ENCODE data around the gene PLEKHA6. TPM values are rescaled to one million over a fixed set of nuclear protein-coding genes. Genes with fewer than 3 reads are reported as not detected.
A peak's percentile ranks its signal among the peaks of the same experiment; 100 is the strongest.

PLEKHA6 gene
- total RNA-seq, 2 experiments from 2014 or later = 0.77 to 0.97 TPM

GRCh38 chr1:204258213-204259115 lies 101.3 kb downstream of the PLEKHA6 start:
- POLR2A ChIA-PET = interaction anchor here (0.7 kb wide), 1 partner anchor 105 kb away, joined by 3 read pairs; no protein-coding TSS in a partner anchor
- H3K4me1 Mint-ChIP-seq = no peaks in the 10 kb centered on the region
- peak; percentile 63 for ATAC-seq (ENCODE audit: low read depth)

GRCh38 chr1:204257446-204257845 lies 102.3 kb downstream of the PLEKHA6 start:
- POLR2A ChIA-PET = no interaction called here
- DNase-seq = no peak
- Mint-ChIP-seq H3K27me3 (peaks cover 2% of the 10 kb centered on the region), H3K36me3 (no peaks in the 10 kb centered on the region), H3K4me3 (no peak overlapping the region), H3K27ac (no peak overlapping the region), H3K4me1 (no peaks in the 10 kb centered on the region), H3K9me3 (no peaks in the 10 kb centered on the region)
- no peak for ATAC-seq (ENCODE audit: low read depth)

More at GRCh38 chr1:204258213-204259115, 101.3 kb downstream of the PLEKHA6 start:
- no peaks in the 10 kb centered on the region for H3K9me3 Mint-ChIP-seq
- DNase-seq = peak; percentile 51
- no peak overlapping the region for H3K4me3 Mint-ChIP-seq
- H3K27ac Mint-ChIP-seq = no peak overlapping the region
- no peaks in the 10 kb centered on the region for H3K36me3 Mint-ChIP-seq
- H3K27me3 Mint-ChIP-seq = peaks cover 2% of the 10 kb centered on the region

- ATAC-seq (ENCODE audit: low read depth) = no peak
- peaks cover 2% of the 10 kb centered on the region for H3K27me3 Mint-ChIP-seq
- no peaks in the 10 kb centered on the region for H3K9me3 Mint-ChIP-seq
- H3K36me3 Mint-ChIP-seq = no peaks in the 10 kb centered on the region
- no peaks in the 10 kb centered on the region for H3K4me1 Mint-ChIP-seq
- no peak overlapping the region for H3K27ac Mint-ChIP-seq
- no peak overlapping the region for H3K4me3 Mint-ChIP-seq
- POLR2A ChIA-PET = no interaction called here
- no peak for DNase-seq
Measured at GRCh38 chr1:204256531-204256930, 103.2 kb downstream of the PLEKHA6 start.

GRCh38 chr1:204255966-204256365 lies 103.8 kb downstream of the PLEKHA6 start:
- H3K27me3 Mint-ChIP-seq = peaks cover 2% of the 10 kb centered on the region
- H3K36me3 Mint-ChIP-seq = no peaks in the 10 kb centered on the region
- H3K27ac Mint-ChIP-seq = no peak overlapping the region
- DNase-seq = no peak
- ATAC-seq (ENCODE audit: low read depth) = no peak
- POLR2A ChIA-PET = no interaction called here
- no peak overlapping the region for H3K4me3 Mint-ChIP-seq
- H3K4me1 Mint-ChIP-seq = no peaks in the 10 kb centered on the region
- H3K9me3 Mint-ChIP-seq = no peaks in the 10 kb centered on the region

GRCh38 chr1:204255225-204255624 lies 104.5 kb downstream of the PLEKHA6 start:
- ATAC-seq (ENCODE audit: low read depth) = no peak
- Mint-ChIP-seq H3K4me3 (no peak overlapping the region), H3K4me1 (no peaks in the 10 kb centered on the region), H3K36me3 (no peaks in the 10 kb centered on the region), H3K9me3 (no peaks in the 10 kb centered on the region), H3K27ac (no peak overlapping the region), H3K27me3 (peaks cover 2% of the 10 kb centered on the region)
- no peak for DNase-seq
- POLR2A ChIA-PET = no interaction called here

GRCh38 chr1:204254031-204254661 lies 105.6 kb downstream of the PLEKHA6 start:
- no peaks in the 10 kb centered on the region for H3K4me1 Mint-ChIP-seq
- no peaks in the 10 kb centered on the region for H3K9me3 Mint-ChIP-seq
- ATAC-seq (ENCODE audit: low read depth) (no peak), DNase-seq (no peak)
- no peak overlapping the region for H3K4me3 Mint-ChIP-seq
- H3K27ac Mint-ChIP-seq = no peak overlapping the region
- POLR2A ChIA-PET = no interaction called here
- peaks cover 2% of the 10 kb centered on the region for H3K27me3 Mint-ChIP-seq
- H3K36me3 Mint-ChIP-seq = no peaks in the 10 kb centered on the region

GRCh38 chr1:204251926-204252689 lies 107.6 kb downstream of the PLEKHA6 start:
- DNase-seq = no peak
- H3K4me3 Mint-ChIP-seq = no peak overlapping the region
- peaks cover 2% of the 10 kb centered on the region for H3K27me3 Mint-ChIP-seq
- no peak for ATAC-seq (ENCODE audit: low read depth)
- H3K9me3 Mint-ChIP-seq = no peaks in the 10 kb centered on the region
- POLR2A ChIA-PET = no interaction called here
- no peaks in the 10 kb centered on the region for H3K4me1 Mint-ChIP-seq
- no peak overlapping the region for H3K27ac Mint-ChIP-seq
- no peaks in the 10 kb centered on the region for H3K36me3 Mint-ChIP-seq

DNA sequence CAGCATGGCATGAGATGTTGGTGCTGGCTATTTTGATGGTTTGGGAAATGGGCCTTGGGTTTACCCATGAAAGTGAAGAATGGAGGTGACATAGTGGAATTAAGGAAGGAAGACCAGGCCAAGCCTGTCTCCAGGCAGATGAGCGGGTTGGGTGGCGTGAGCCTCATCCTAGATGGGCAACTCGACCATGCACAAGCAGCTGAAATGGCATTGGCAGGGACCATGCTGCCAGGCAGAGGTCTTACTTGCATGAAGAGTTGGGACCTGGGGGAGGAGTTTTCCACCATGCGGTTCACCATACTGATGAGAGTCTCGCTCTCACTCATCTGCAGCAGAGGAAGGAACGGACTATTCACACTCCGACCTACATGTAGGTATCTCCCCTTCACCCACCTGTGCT lies 108.4 kb downstream of the PLEKHA6 start:
- no peak for DNase-seq
- POLR2A ChIA-PET = no interaction called here
- Mint-ChIP-seq H3K9me3 (no peaks in the 10 kb centered on the region), H3K36me3 (no peaks in the 10 kb centered on the region), H3K4me1 (no peaks in the 10 kb centered on the region), H3K27ac (no peak overlapping the region), H3K4me3 (no peak overlapping the region), H3K27me3 (no peaks in the 10 kb centered on the region)
- no peak for ATAC-seq (ENCODE audit: low read depth)

GRCh38 chr1:204250428-204251030 lies 109.2 kb downstream of the PLEKHA6 start:
- Mint-ChIP-seq H3K4me3 (no peak overlapping the region), H3K4me1 (no peaks in the 10 kb centered on the region), H3K9me3 (no peaks in the 10 kb centered on the region), H3K27ac (no peak overlapping the region), H3K27me3 (no peaks in the 10 kb centered on the region), H3K36me3 (no peaks in the 10 kb centered on the region)
- ATAC-seq (ENCODE audit: low read depth) = no peak
- DNase-seq = no peak
- POLR2A ChIA-PET = no interaction called here

DNA sequence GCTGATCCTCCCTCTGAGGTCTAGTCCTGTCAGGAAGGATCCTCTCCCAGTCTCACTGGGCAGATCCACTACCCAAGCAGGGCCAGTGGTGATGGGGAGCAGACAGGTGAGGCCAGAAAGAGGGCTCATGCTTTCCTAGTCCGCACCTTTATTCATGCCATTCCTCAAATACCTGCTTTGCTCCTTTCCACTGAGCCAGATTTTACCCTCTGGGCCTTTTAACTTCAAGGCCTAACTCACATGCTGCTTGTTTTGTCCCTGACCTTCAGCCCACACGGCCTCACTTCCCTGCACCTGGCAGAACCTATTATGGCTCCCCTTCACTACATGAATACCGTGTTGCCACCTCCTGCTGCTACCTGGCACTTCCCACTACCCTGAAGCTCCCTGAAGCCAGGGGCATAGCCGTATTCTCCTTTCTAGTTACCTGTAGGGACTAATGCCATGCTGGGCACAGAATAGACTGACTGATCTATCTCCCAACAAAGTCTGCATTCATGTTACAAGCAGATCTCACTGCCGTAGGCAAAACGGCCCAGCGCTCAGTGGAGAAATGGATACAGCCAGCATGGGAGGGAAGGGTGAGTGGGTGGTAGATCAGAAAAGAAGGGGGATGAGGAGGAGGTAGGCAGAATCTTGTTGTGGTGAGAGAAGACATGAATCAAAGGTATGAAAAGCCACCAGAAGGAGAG lies 109.8 kb downstream of the PLEKHA6 start:
- DNase-seq = no peak
- H3K9me3 Mint-ChIP-seq = no peaks in the 10 kb centered on the region
- H3K27ac Mint-ChIP-seq = no peak overlapping the region
- POLR2A ChIA-PET = no interaction called here
- H3K36me3 Mint-ChIP-seq = no peaks in the 10 kb centered on the region
- H3K27me3 Mint-ChIP-seq = no peaks in the 10 kb centered on the region
- no peak for ATAC-seq (ENCODE audit: low read depth)
- H3K4me3 Mint-ChIP-seq = no peak overlapping the region
- no peaks in the 10 kb centered on the region for H3K4me1 Mint-ChIP-seq

DNA sequence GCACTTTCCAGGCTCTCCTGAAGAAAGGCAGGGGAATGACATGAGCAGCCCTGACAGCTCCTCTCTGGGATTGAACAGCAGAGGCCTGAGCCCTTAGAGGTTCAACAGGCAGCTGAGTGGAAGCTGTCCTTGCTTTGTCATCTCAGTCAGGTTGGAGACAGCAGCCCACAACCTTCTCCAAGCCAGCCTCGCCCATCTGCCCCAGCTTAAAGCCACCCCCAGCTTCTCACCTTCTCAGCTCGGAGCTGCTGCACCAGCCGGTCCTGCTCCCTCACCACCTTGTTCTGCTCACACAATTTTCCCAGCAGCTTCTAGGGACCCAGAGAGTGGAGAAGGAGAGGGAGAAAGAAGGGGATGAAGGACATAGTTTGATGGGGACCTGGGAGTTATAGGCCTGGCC lies 110.8 kb downstream of the PLEKHA6 start:
- Mint-ChIP-seq H3K4me1 (no peaks in the 10 kb centered on the region), H3K9me3 (no peaks in the 10 kb centered on the region), H3K36me3 (no peaks in the 10 kb centered on the region), H3K27ac (no peak overlapping the region), H3K4me3 (no peak overlapping the region), H3K27me3 (no peaks in the 10 kb centered on the region)
- ATAC-seq (ENCODE audit: low read depth) (no peak), DNase-seq (no peak)
- POLR2A ChIA-PET = no interaction called here

DNA sequence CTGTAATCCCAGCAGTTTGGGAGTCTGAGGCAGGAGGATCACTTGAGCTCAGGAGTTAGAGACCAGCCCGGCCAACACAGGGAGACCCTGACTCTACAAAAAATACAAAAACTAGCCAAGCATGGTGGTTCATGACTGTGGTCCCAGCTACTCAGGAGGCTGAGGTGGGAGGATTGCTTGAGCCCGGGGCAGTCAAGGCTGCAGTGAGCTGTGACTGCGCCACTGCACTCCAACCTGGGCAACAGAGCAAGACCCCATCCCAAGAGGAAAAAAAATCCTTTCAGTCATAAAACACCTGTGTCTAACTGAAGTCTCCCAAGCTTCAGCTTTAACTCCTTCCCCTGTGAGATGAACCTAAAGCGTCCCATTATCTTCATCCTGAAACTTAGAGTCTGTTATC lies 112.9 kb downstream of the PLEKHA6 start:
- no peaks in the 10 kb centered on the region for H3K9me3 Mint-ChIP-seq
- H3K27me3 Mint-ChIP-seq = peaks cover 2% of the 10 kb centered on the region
- H3K36me3 Mint-ChIP-seq = no peaks in the 10 kb centered on the region
- DNase-seq (no peak), ATAC-seq (ENCODE audit: low read depth) (no peak)
- no peaks in the 10 kb centered on the region for H3K4me1 Mint-ChIP-seq
- POLR2A ChIA-PET = no interaction called here
- H3K4me3 Mint-ChIP-seq = no peak overlapping the region
- H3K27ac Mint-ChIP-seq = no peak overlapping the region

DNA sequence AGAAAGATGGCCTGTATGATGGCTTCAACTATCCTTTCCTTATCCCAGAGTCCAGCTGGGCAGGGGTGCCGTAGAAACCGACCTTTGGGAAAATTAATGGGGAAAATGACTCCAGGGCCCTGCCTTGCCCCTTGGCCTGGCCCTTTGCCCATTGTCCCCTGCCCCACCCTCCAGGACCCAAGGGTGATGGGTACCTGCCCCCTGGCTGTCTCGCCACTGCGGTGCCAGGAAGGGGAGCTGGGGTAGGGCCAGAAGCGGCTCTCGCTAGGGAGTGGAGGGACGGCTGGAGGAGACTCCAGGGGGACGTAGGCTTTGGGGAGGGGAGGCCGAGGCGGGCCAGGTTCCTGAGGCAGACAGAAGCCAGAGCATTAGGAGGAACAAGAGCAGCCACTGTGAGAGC lies 116.8 kb downstream of the PLEKHA6 start:
- H3K27ac Mint-ChIP-seq = no peak overlapping the region
- H3K27me3 Mint-ChIP-seq = peaks cover 2% of the 10 kb centered on the region
- no peak for DNase-seq
- POLR2A ChIA-PET = no interaction called here
- H3K4me3 Mint-ChIP-seq = no peak overlapping the region
- no peaks in the 10 kb centered on the region for H3K9me3 Mint-ChIP-seq
- H3K36me3 Mint-ChIP-seq = no peaks in the 10 kb centered on the region
- ATAC-seq (ENCODE audit: low read depth) = no peak
- H3K4me1 Mint-ChIP-seq = no peaks in the 10 kb centered on the region
